Activated gamma-delta T cell treated with Interleukin-2 at 50 U/mL for 16 hours (primary cell): ENCODE results near the gene RPL12.
A peak's percentile ranks its signal among the peaks of the same experiment; 100 is the strongest.

Source experiments
- DNase-seq: peaks from one replicate; pipeline ENCODE4 v3.0.0-alpha.2; 2020

The RPL12 gene

GRCh38 chr9:127437497-127438264, 13.5 kb downstream of the RPL12 start:
- peak; percentile 16 for DNase-seq

- DNase-seq = no peak
Observed at GRCh38 chr9:127430415-127430814, 20.8 kb downstream of the RPL12 start.

GRCh38 chr9:127428348-127428747, 22.9 kb downstream of the RPL12 start:
- no peak for DNase-seq

GRCh38 chr9:127426756-127427155, 24.4 kb downstream of the RPL12 start:
- DNase-seq = no peak

- peak; percentile 31 for DNase-seq
Observed at GRCh38 chr9:127424676-127424999, 26.6 kb downstream of the RPL12 start.

GRCh38 chr9:127423934-127424675, 27.1 kb downstream of the RPL12 start, which contains the start of gene ZNF79:
TSS of gene ZNF79 (plus strand) at chr9:127424382. CDS start at chr9:127424788, 406 bp downstream.
- DNase-seq = peak; percentile 90

- no peak for DNase-seq
Observed at GRCh38 chr9:127423476-127423933, 27.7 kb downstream of the RPL12 start.

GRCh38 chr9:127422787-127423186, 28.4 kb downstream of the RPL12 start:
- DNase-seq = no peak

- DNase-seq = no peak
Observed at GRCh38 chr9:127422133-127422782, 28.9 kb downstream of the RPL12 start.

- DNase-seq = no peak
Observed at GRCh38 chr9:127421057-127421456, 30.1 kb downstream of the RPL12 start.

GRCh38 chr9:127419348-127419747, 31.9 kb downstream of the RPL12 start:
- DNase-seq = no peak

- peak; percentile 31 for DNase-seq
Observed at GRCh38 chr9:127418037-127418471, 33.2 kb downstream of the RPL12 start.

- no peak for DNase-seq
Observed at GRCh38 chr9:127417131-127418036, 33.8 kb downstream of the RPL12 start.

GRCh38 chr9:127415657-127416056, 35.5 kb downstream of the RPL12 start:
- DNase-seq = no peak

GRCh38 chr9:127415141-127415540, 36.1 kb downstream of the RPL12 start:
- DNase-seq = no peak

- DNase-seq = no peak
Observed at GRCh38 chr9:127411122-127411521, 40.1 kb downstream of the RPL12 start.

- DNase-seq = no peak
Observed at GRCh38 chr9:127407492-127407843, 43.7 kb downstream of the RPL12 start.

- DNase-seq = no peak
Observed at GRCh38 chr9:127406799-127407491, 44.3 kb downstream of the RPL12 start.

GRCh38 chr9:127405344-127406125, 45.7 kb downstream of the RPL12 start:
- DNase-seq = no peak

- no peak for DNase-seq
Observed at GRCh38 chr9:127404631-127405030, 46.6 kb downstream of the RPL12 start.

- no peak for DNase-seq
Observed at GRCh38 chr9:127403507-127404192, 47.6 kb downstream of the RPL12 start.
